ENCODE data around the gene FAM229A. TPM values are rescaled to one million over a fixed set of nuclear protein-coding genes. Genes with fewer than 3 reads are reported as not detected.
A peak's percentile ranks its signal among the peaks of the same experiment; 100 is the strongest.
"Not testable (repeated sequence)": the region's sequence is repeated elsewhere in the genome, so short reads cannot be mapped to it uniquely, and the experiment has no call there.

The FAM229A gene
- total RNA-seq, 1 donor from 2014 or later: 12.2 TPM

DNA sequence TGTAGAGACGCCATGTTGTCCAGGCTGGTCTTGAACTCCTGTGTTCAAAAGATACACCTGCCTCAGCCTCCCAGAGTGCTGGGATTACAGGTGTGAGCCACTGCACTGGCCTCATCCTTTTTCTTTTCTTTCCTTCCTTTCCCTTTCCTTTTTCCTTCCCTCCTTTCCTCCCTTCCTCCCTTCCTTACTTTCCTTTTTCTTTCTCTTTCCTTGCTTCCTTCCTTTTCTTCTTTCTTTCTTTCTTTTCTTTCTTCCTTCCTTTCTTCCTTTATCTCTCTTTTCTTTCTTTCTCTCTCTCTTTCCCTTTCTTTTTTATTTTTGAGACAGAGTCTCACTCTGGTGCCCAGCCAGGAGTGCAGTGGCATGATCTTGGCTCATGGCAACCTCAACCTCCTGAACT is 5.8 kb downstream of the FAM229A start:
- Histone ChIP-seq H3K4me3 (no peak overlapping the region), H3K36me3 (peaks cover 0 to 4% of the 10 kb centered on the region in 2 donors), H3K27me3 (no peaks in the 10 kb centered on the region), H3K27ac (no peak overlapping the region), H3K4me1 (peaks cover 12 to 25% of the 10 kb centered on the region in 2 donors), H3K9me3 (no peaks in the 10 kb centered on the region)
- TF ChIP-seq, protein P1, sequence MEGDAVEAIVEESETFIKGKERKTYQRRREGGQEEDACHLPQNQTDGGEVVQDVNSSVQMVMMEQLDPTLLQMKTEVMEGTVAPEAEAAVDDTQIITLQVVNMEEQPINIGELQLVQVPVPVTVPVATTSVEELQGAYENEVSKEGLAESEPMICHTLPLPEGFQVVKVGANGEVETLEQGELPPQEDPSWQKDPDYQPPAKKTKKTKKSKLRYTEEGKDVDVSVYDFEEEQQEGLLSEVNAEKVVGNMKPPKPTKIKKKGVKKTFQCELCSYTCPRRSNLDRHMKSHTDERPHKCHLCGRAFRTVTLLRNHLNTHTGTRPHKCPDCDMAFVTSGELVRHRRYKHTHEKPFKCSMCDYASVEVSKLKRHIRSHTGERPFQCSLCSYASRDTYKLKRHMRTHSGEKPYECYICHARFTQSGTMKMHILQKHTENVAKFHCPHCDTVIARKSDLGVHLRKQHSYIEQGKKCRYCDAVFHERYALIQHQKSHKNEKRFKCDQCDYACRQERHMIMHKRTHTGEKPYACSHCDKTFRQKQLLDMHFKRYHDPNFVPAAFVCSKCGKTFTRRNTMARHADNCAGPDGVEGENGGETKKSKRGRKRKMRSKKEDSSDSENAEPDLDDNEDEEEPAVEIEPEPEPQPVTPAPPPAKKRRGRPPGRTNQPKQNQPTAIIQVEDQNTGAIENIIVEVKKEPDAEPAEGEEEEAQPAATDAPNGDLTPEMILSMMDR (IDR thresholded peaks at IDR 0.05): no peak
- intact Hi-C loops (cut with DNase I): no loop called here
- no peak for DNase-seq (ENCODE audit: low spot score in 2 of 2)

DNA sequence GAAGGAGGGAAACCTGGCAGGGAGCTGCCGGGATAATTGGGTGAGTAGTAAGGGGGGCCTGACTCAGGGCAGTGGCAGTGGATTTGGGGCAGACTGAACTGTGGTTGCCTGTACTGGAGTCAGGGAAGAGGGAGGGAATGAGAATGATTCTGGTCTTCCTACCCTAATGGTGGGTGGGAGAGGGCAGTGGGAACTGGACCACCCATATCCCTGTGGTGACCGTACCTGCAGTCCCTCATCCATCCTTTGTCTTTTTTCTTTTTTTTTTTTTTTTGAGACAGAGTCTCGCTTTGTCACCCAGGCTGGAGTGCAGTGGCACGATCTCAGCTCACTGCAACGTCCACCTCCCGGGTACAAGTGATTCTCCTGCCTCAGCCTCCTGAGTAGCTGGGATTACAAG is 6.5 kb downstream of the FAM229A start:
- DNase-seq (ENCODE audit: low spot score in 2 of 2); intact Hi-C loops (cut with DNase I); H3K9me3 ChIP-seq; H3K36me3 ChIP-seq; H3K4me3 ChIP-seq; H3K27me3 ChIP-seq; H3K27ac ChIP-seq: not testable (repeated sequence)
- H3K4me1 ChIP-seq: peaks cover 12 to 27% of the 10 kb centered on the region in 2 donors

DNA sequence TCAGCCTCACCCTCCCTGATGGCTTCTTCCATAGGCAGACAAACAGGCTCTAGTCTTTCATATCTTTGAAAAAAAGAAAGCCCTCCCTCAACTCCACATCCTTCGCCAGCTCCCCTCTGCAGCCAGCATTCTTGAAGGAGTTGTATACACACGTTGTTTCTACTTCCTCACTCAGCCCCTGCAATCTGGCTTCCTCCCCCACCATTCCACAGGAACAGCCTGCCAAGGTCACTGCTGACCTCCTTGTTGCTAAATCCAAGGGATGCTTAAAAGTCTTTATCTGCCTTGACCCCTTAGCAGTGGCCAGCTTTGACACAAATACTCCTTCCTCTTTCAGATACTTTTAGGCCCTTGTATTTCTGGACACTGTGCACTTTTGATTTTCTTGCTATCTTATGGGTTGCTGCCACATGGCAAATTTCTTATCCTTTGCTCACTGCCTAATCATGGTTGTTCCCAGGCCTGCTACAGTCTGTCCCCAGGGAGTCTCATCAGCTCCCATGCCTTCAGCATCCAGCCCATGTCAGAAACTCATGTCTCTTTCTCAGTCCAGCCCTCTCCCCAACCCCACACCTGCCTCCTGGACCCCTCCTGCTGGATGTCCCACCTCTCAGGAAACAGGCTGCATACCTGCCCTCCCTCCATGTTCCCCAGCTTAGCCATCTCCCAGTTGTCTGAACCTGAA is 8.3 kb downstream of the FAM229A start:
- Histone ChIP-seq H3K27me3 (no peaks in the 10 kb centered on the region), H3K4me3 (no peak overlapping the region), H3K36me3 (peaks cover 0 to under 1% of the 10 kb centered on the region in 2 donors), H3K27ac (peak overlapping the region; percentile 18), H3K9me3 (no peaks in the 10 kb centered on the region), H3K4me1 (peaks cover 12 to 29% of the 10 kb centered on the region in 2 donors)
- DNase-seq (ENCODE audit: low spot score in 2 of 2): no peak
- intact Hi-C loops (cut with DNase I): no loop called here
- TF ChIP-seq, protein P1 (IDR thresholded peaks at IDR 0.05): no peak

DNA sequence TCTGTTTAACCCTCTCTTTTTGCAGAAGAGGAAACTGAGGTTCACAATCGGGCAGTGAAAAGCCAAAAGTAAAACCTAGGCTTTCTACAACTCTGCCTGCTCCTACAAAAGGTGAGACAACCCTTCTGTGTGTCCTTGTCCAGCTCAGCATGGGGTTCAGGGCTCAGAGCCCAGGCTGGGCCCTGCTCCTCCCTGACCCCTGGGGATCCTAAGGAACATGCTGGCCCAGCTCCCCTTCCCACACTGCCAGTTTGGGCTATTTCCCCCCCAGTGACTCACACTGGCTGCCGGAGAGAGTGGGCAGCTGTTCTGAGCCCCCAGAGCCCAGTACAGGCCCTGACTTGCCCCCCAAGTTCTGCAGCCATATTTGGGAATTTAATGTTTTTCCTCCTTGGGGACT is 8.9 kb downstream of the FAM229A start:
- intact Hi-C loops (cut with DNase I): no loop called here
- Histone ChIP-seq H3K36me3 (no peaks in the 10 kb centered on the region), H3K27ac (peak overlapping the region; percentile 6 to 18), H3K4me1 (peaks cover 12 to 29% of the 10 kb centered on the region in 2 donors), H3K27me3 (no peaks in the 10 kb centered on the region), H3K9me3 (no peaks in the 10 kb centered on the region), H3K4me3 (no peak overlapping the region)
- TF ChIP-seq, protein P1 (IDR thresholded peaks at IDR 0.05): no peak
- DNase-seq (ENCODE audit: low spot score in 2 of 2): no peak

DNA sequence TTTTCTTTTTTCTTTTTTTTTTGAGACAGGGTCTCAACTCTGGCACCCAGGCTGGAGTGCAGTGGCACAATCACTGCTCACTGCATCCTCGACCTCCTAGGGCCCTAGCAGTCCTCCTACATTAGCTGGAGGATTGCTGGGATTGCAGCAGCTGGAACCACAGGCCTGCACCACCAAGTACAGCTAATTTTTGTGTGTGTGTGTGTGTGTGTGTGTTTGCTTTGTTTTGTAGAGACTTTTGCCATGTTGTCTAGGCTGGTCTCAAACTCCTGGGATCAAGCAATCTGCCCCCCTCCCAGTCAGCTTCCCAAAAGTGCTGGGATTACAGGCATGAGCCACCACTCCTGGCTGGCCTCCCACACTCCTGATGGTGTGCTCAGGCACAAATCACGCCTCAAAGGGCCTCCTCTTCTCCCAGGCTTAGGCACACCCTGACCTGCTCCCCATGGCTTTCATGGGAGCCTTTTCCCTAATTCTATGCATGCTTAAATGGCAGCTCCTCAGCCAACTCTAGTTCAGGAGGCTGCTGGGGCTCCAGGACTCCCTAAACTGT is 9.4 kb downstream of the FAM229A start:
- no peak for DNase-seq (ENCODE audit: low spot score in 2 of 2)
- peak overlapping the region; percentile 81 to 84 for H3K27ac ChIP-seq
- H3K4me3 ChIP-seq: peak overlapping the region; percentile 76 to 82
- peaks cover 12 to 29% of the 10 kb centered on the region in 2 donors for H3K4me1 ChIP-seq
- TF ChIP-seq, protein P1 (IDR thresholded peaks at IDR 0.05): no peak
- H3K9me3 ChIP-seq: no peaks in the 10 kb centered on the region
- no peaks in the 10 kb centered on the region for H3K27me3 ChIP-seq
- intact Hi-C loops (cut with DNase I): no loop called here
- no peaks in the 10 kb centered on the region for H3K36me3 ChIP-seq

DNA sequence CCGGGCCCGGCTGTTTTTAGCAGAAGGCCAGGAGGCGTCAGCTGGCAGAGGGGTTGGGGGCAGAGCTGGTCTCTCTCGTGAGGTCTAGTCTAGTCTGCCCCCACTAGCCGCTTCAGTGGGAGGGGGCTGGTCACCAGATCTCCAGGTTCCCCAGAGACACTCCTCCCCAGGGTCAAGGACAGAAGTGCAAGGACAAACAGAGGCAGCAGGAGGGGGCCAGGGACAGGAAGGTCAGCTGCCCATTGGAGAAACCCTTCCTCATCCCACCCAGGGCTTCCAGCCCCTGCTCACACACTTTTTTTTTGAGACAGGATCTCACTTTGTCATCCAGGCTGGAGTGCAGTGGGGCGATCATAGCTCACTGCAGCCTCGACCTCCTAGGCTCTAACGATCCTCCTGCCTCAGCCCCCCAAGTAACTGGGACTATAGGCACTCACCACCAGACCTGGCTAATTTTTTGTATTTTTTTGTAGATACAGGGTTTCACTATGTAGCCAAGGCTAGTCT is 10.0 kb downstream of the FAM229A start:
- Histone ChIP-seq H3K27ac (peak overlapping the region; percentile 81 to 84), H3K36me3 (no peaks in the 10 kb centered on the region), H3K27me3 (no peaks in the 10 kb centered on the region), H3K9me3 (no peaks in the 10 kb centered on the region), H3K4me1 (peaks cover 12 to 29% of the 10 kb centered on the region in 2 donors), H3K4me3 (peak overlapping the region; percentile 76 to 82)
- TF ChIP-seq, protein P1 (IDR thresholded peaks at IDR 0.05): no peak
- intact Hi-C loops (cut with DNase I): no loop called here
- no peak for DNase-seq (ENCODE audit: low spot score in 2 of 2)

All from ascending aorta (tissue), 2 donors.